ENCODE data around the gene HNRNPA2B1. TPM values are rescaled to one million over a fixed set of nuclear protein-coding genes. Genes with fewer than 3 reads are reported as not detected.
A peak's percentile ranks its signal among the peaks of the same experiment; 100 is the strongest.
"Not testable (repeated sequence)": the region's sequence is repeated elsewhere in the genome, so short reads cannot be mapped to it uniquely, and the experiment has no call there.

HNRNPA2B1 gene
- total RNA-seq, 3 donors from 2014 or later (not counting 1 experiment from before 2014, with no cell fraction given) = 473 to 627 (median 585) TPM

- TF ChIP-seq CTCF (IDR thresholded peaks at IDR 0.05) = no peak
- Mint-ChIP-seq H3K4me3 (peak overlapping the region; percentile 100), H3K4me1 (peaks cover 83% of the 10 kb centered on the region in 2 donors), H3K27ac (peak overlapping the region; percentile 100), H3K9me3 (no peaks in the 10 kb centered on the region), H3K27me3 (ENCODE audit: low read depth in 2 of 2) (peaks cover 2 to 5% of the 10 kb centered on the region in 2 donors), H3K36me3 (peaks cover 70% of the 10 kb centered on the region)
- Histone ChIP-seq H3K4me1 (ENCODE audit: control insufficient read depth, insufficient read depth, low read length) (peaks cover 25% of the 10 kb centered on the region), H3K27ac (ENCODE audit: low read length) (peak overlapping the region; percentile 44), H3K4me3 (ENCODE audit: low read length) (peak overlapping the region; percentile 87), H3K27me3 (ENCODE audit: control insufficient read depth, insufficient read depth, low read length) (no peaks in the 10 kb centered on the region), H3K36me3 (ENCODE audit: control insufficient read depth, insufficient read depth, low read length) (peaks cover 61% of the 10 kb centered on the region), H3K9me3 (ENCODE audit: control insufficient read depth, insufficient read depth, low read length) (no peaks in the 10 kb centered on the region)
- 8% methylated on average over 4 of the region's 5 CpGs for WGBS (ENCODE audit: insufficient coverage)
- ATAC-seq (no peak), DNase-seq (peak in 1 of 2 donors; percentile 42)
- intact Hi-C loops (cut with micrococcal nuclease) = loop anchor here (1.0 to 5.0 kb wide), 4 partner anchors 8 to 965 kb away; partner anchors contain the start of gene NFE2L3
These were observed 3.1 kb downstream of the HNRNPA2B1 start for GRCh38 chr7:26197153-26198115.

- peaks cover 74% of the 10 kb centered on the region for H3K36me3 ChIP-seq (ENCODE audit: control insufficient read depth, insufficient read depth, low read length)
- Mint-ChIP-seq H3K4me3 (peak overlapping the region; percentile 83), H3K4me1 (peaks cover 91% of the 10 kb centered on the region in 2 donors), H3K27me3 (ENCODE audit: low read depth in 2 of 2) (peaks cover 2 to 5% of the 10 kb centered on the region in 2 donors), H3K9me3 (no peaks in the 10 kb centered on the region), H3K27ac (peak overlapping the region; percentile 100), H3K36me3 (peaks cover 82% of the 10 kb centered on the region)
- intact Hi-C loops (cut with micrococcal nuclease) = loop anchor here (5.0 kb wide), 1 partner anchor 966 kb away; no protein-coding TSS in a partner anchor
- no peak overlapping the region for H3K4me3 ChIP-seq (ENCODE audit: low read length)
- DNase-seq (peak in 1 of 2 donors; percentile 49), ATAC-seq (no peak)
- no peaks in the 10 kb centered on the region for H3K27me3 ChIP-seq (ENCODE audit: control insufficient read depth, insufficient read depth, low read length)
- no peak for TF ChIP-seq CTCF (IDR thresholded peaks at IDR 0.05)
- no peaks in the 10 kb centered on the region for H3K9me3 ChIP-seq (ENCODE audit: control insufficient read depth, insufficient read depth, low read length)
- 51% methylated on average over 10 of the region's 10 CpGs for WGBS (ENCODE audit: insufficient coverage)
- peak overlapping the region; percentile 44 for H3K27ac ChIP-seq (ENCODE audit: low read length)
- peaks cover 25% of the 10 kb centered on the region for H3K4me1 ChIP-seq (ENCODE audit: control insufficient read depth, insufficient read depth, low read length)
These were observed 4.5 kb downstream of the HNRNPA2B1 start for GRCh38 chr7:26195867-26196657.

DNA sequence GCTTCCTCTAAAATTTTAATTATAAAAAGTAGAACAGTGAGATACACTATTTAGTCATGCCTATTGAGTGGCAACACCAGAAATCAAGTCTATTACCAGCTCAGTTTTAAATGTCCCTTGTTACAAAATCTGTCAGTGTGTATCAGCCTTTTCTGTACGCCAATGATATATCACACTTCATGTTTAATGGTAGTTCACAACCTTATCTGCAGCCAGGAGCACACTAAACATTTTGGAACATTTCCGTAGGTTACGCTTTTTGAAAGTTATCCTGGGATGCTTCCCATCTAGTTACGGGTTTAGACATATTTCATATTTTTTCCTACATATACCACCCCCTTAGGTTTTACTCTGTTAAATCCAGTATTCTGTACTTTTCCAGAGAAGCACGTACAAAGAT, 5.4 kb downstream of the HNRNPA2B1 start:
- Histone ChIP-seq H3K36me3 (ENCODE audit: control insufficient read depth, insufficient read depth, low read length) (peaks cover 83% of the 10 kb centered on the region), H3K27ac (ENCODE audit: low read length) (peak overlapping the region; percentile 70), H3K9me3 (ENCODE audit: control insufficient read depth, insufficient read depth, low read length) (no peaks in the 10 kb centered on the region), H3K4me3 (ENCODE audit: low read length) (no peak overlapping the region), H3K4me1 (ENCODE audit: control insufficient read depth, insufficient read depth, low read length) (peaks cover 25% of the 10 kb centered on the region), H3K27me3 (ENCODE audit: control insufficient read depth, insufficient read depth, low read length) (no peaks in the 10 kb centered on the region)
- 68% methylated on average over 4 of the region's 5 CpGs for WGBS (ENCODE audit: insufficient coverage)
- intact Hi-C loops (cut with micrococcal nuclease) = loop anchor here (5.0 kb wide), 1 partner anchor 967 kb away; no protein-coding TSS in a partner anchor
- TF ChIP-seq CTCF (IDR thresholded peaks at IDR 0.05) = no peak
- Mint-ChIP-seq H3K9me3 (no peaks in the 10 kb centered on the region), H3K4me1 (peaks cover 90 to 91% of the 10 kb centered on the region in 2 donors), H3K27me3 (ENCODE audit: low read depth in 2 of 2) (peaks cover 0 to under 1% of the 10 kb centered on the region in 2 donors), H3K36me3 (peaks cover 84% of the 10 kb centered on the region), H3K27ac (peak overlapping the region; percentile 100), H3K4me3 (peak overlapping the region; percentile 83)
- peak in 1 of 2 donors; percentile 36 for DNase-seq
- ATAC-seq = peak in 1 of 3 donors; percentile 7

DNA sequence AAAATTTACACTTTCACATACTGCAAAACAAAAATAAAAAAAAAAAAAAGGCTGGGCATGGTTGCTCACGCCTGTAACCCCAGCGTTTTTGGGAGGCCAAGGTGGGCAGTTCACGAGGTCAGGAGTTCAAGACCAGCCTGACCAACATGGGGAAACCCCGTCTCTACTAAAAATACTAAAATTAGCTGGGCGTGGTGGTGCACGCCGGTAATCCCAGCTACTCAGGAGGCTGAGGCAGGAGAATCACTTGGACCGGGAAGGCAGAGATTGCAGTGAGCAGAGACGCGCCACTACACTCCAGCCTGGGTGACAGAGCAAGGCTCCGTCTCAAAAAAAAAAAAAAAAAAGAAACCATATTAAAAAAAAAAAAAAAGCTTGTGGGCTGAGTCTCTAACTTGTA, 5.8 kb downstream of the HNRNPA2B1 start:
- Histone ChIP-seq H3K27ac (ENCODE audit: low read length) (peak overlapping the region; percentile 70), H3K4me1 (ENCODE audit: control insufficient read depth, insufficient read depth, low read length) (peaks cover 25% of the 10 kb centered on the region), H3K36me3 (ENCODE audit: control insufficient read depth, insufficient read depth, low read length) (peaks cover 86% of the 10 kb centered on the region)
- peak overlapping the region; percentile 83 for H3K4me3 Mint-ChIP-seq
- H3K9me3 Mint-ChIP-seq; H3K27me3 Mint-ChIP-seq (ENCODE audit: low read depth in 2 of 2); H3K4me3 ChIP-seq (ENCODE audit: low read length); H3K9me3 ChIP-seq (ENCODE audit: control insufficient read depth, insufficient read depth, low read length); H3K27me3 ChIP-seq (ENCODE audit: control insufficient read depth, insufficient read depth, low read length): not testable (repeated sequence)
- peak overlapping the region; percentile 100 for H3K27ac Mint-ChIP-seq
- peaks cover 84% of the 10 kb centered on the region for H3K36me3 Mint-ChIP-seq
- DNase-seq (peak in 1 of 2 donors; percentile 38), ATAC-seq (peak in 2 of 3 donors; percentile 1 to 5)
- intact Hi-C loops (cut with micrococcal nuclease) = loop anchor here (5.0 kb wide), 1 partner anchor 968 kb away; no protein-coding TSS in a partner anchor
- H3K4me1 Mint-ChIP-seq = peaks cover 91 to 92% of the 10 kb centered on the region in 2 donors
- 15% methylated on average over 7 of the region's 11 CpGs for WGBS (ENCODE audit: insufficient coverage)
